B cell (primary cell): ENCODE measurements around the gene MND1.

Experiments used
- CTCF ChIP-seq: fragments of 200-600 bp; IDR thresholded peaks from one replicate; pipeline ENCODE4 v1.8.0; 2022; ENCODE audit warnings: antibody characterized with exemption, mild to moderate bottlenecking
- EZH2 ChIP-seq: IDR thresholded peaks from 2 replicates; pipeline ENCODE4 v1.6.1; 2012; ENCODE audit warnings: borderline replicate concordance, low read depth, mild to moderate bottlenecking, moderate library complexity, low read length; ENCODE audit not compliant: insufficient read depth, poor library complexity, severe bottlenecking

- TF ChIP-seq CTCF (no peak), EZH2 (no peak)
Measured at GRCh38 chr4:153452658-153453378, 108.3 kb downstream of the MND1 start.
